KBM-7 (cell line): ENCODE results near the gene AP1S1.

ENCODE experiments used
- DNase-seq: peaks from one replicate; pipeline ENCODE4 v3.0.0-alpha.2; 2015
- in situ Hi-C: fragments of 300-500 bp; cut with MboI; formaldehyde crosslinking; loops from 2 replicates; pipeline ENCODE4 v1.14.3; 2020; ENCODE audit warnings: low sequenced_read_pairs, low pct_unique_long_range_greater_than_20kb, mixed read lengths

The AP1S1 gene

GRCh38 chr7:101151908-101152651 is 2.2 kb upstream of the AP1S1 start:
- in situ Hi-C loops: no loop called here
- no peak for DNase-seq

DNA sequence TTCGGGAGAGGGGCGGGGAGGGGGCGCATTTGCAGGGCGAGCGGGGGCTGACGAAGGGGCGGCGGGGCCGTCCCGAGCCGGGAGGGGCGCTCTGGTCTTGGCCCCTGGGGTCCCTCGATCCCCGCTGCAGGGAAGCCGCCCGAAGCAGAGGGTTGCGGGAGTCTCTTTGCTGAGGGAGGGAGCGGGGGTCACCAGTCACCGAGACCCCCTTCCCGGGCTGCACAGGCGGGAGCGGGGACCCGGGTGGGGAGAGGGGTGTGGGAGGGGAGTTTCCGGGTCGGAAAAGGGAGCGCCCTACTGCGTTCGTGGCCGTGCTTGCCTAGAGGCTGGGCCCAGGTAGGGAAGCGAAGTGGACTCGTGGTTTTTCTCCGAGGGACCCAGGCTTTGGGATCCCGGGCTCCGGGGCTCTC is 422 bp downstream of the AP1S1 start:
- in situ Hi-C loops: no loop called here
- no peak for DNase-seq

DNA sequence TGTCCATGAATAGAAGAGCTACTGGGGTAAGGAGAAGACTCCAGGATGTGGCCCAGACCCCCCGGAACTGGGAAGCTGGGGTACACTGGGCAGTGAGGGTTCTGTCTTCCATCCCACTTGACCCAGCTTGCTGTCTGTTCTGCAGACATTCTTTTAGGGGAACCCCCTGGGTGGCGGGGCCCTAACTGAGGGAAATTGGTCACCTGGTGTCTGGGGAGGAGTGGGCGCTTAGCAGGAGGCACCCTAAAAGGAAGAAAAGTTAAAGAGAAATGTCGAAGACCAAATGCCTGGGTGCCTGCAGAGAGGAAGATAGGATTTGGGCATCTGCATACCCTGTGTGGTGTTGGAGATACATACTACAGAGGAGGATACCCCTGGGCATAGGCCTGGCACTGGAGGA is 1.0 kb downstream of the AP1S1 start:
- in situ Hi-C loops: no loop called here
- no peak for DNase-seq

GRCh38 chr7:101156277-101156676 is 2.0 kb downstream of the AP1S1 start:
- no peak for DNase-seq
- in situ Hi-C loops: no loop called here

DNA sequence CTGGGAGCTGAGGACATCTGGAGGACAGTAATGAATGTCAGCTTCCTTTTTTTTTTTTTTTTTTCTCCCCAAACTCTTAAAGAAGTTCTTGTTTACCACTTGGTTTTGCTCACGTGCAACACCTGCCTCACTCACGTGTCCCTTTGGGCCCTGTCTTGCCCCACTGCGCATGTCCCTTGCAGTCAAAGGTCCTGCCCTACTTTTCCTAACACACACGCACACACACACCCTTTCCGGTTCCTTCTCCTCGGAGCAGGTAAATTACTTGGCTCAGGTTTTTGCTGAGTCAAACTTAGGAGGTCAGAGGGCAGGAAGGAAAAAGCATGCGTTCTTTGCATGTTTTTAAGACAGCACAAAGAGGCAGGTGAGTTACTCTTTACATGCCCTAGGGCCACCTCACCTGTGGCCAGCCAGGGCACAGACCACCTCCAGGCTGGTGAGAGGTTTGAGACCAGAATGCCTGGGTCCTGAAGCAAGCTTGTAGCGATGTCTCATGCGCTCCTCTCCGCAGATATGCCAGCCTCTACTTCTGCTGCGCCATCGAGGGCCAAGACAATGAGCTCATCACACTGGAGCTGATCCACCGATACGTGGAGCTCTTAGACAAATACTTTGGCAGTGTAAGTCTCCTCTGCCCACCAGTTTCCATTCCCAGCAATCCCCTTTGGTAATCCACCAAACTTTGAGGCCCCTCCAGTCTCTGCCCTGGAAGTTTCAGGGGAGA is 2.8 kb downstream of the AP1S1 start:
- DNase-seq: no peak
- in situ Hi-C loops: no loop called here

DNA sequence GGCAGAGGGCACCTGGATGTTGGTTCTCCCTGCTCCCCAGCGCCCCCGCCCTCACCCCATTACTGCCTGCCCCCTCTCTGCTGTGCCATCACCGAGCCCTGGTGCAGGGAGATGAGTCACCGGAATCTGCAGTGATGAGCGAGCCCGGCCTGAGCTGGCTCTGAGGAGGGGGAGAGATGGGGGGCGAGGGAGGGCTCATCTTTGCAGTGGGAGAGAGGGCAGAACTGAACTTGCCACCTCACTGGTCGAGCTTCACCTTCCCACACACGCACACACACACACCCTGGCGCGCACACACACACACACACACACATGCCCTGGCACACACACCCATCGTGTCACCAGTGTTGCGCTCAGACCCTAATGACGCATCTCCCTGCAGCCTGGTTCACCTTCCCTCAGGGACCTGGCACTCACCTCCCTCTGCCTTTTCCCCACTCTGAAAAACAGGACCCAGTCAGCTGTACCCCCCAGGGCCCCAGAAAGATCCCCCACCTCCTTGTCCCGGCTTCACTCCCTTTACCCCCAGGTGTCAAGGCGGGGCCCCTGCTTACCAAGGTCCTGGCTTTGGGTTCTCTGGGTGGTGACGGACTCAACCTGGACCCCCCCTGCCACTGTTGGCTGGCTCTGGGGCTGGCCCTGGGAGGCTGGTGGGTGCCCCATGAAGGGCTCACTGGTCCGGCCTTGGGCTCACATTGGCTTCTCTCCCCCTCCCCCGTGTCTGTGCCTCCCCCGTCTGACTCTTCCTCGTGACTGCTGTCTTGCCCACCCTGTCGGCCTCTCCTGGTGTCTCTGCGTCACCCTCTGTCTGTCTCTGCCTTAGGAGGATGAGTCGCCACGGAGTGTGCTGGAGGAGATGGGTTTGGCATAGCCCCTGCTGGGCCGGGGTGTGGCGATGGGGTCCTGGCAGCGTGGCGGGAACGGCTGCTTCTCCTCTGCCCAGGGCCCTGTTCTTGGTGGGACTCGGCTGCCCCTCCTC is 5.7 kb downstream of the AP1S1 start:
- DNase-seq: no peak
- in situ Hi-C loops: no loop called here

- in situ Hi-C loops: no loop called here
Measured at GRCh38 chr7:101160910-101161309, 6.6 kb downstream of the AP1S1 start.

DNA sequence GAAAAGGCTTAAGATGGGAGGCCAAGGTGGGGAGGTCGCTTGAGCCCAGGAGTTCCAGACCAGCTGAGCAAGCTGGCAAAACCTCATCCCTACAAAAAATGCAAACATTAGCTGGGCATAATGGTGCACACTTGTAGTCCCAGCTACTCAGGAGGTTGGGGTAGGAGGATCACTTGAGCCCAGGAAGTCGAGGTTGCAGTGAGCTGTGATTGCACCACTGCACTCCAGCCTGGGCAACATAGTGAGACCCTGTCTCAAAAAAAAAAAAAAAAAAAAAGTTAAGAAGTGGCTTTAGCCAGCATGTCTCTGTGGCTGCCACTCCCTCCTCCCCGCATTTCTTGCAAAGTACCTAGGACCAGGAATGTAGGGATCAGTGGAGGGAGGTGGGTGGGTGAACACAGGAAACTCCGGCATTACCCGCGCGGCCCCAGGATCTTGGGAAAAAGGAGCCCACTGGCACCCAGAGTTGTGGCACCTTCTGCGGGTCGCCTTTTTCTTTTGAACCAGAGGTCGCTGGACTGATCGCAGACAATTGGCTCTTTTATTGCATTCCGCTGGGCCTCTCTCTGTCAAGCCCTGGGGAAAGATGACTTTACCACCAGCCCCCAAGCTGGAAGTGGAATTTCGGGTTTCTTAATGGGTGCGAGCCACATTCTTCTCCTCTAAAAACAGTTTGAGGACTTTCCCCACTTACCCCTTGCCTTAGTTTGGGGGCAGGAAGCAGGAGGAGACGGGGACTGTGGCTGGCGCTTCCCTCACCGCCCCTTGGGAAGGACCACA is 7.6 kb downstream of the AP1S1 start:
- in situ Hi-C loops: no loop called here

More at GRCh38 chr7:101160910-101161309, 6.6 kb downstream of the AP1S1 start:
- no peak for DNase-seq

GRCh38 chr7:101162551-101163278 is 8.4 kb downstream of the AP1S1 start:
- DNase-seq: peak; percentile 53
- in situ Hi-C loops: no loop called here

More for the DNA sequence above, 7.6 kb downstream of the AP1S1 start:
- DNase-seq: no peak

DNA sequence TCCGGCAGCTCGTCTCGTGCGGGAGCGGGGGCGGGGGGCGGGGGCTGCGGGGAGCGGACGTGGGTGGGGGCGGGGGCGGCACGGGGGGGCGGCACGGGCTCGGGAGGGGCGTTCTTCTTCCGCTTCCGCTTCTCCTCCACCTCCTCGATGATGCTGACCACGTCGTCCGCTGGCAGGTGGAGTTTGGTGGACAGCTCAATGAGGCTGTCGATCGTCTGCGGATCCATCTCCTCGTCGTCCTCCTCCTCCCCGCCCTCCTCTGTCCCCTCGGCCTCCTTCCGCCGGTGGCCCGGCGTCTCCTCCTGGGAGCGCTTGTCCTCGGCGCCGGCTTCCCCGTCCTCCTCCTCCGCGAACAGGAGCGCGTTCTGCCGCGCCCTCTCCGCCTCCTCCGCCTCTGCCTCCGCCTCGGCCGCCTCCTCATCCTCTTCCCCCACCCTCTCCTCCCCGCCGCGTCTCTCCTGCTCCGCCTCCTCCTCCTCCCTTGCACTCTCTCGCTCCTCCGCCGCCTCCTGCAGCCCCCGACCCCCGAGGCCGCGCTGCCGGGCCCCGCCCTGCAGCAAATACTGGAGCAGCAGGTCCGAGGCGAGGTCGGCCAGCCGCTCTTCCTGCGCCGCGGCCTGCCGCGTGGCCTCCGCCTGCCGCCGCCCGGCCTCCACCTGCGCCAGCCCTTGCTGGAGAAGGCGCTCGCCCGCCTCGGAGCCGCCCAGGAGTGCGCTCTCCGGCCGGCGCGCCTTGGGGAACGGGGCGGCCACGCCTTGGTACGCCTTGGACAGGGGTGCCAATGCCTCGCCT is 9.2 kb downstream of the AP1S1 start:
- in situ Hi-C loops: no loop called here
- peak; percentile 64 for DNase-seq

DNA sequence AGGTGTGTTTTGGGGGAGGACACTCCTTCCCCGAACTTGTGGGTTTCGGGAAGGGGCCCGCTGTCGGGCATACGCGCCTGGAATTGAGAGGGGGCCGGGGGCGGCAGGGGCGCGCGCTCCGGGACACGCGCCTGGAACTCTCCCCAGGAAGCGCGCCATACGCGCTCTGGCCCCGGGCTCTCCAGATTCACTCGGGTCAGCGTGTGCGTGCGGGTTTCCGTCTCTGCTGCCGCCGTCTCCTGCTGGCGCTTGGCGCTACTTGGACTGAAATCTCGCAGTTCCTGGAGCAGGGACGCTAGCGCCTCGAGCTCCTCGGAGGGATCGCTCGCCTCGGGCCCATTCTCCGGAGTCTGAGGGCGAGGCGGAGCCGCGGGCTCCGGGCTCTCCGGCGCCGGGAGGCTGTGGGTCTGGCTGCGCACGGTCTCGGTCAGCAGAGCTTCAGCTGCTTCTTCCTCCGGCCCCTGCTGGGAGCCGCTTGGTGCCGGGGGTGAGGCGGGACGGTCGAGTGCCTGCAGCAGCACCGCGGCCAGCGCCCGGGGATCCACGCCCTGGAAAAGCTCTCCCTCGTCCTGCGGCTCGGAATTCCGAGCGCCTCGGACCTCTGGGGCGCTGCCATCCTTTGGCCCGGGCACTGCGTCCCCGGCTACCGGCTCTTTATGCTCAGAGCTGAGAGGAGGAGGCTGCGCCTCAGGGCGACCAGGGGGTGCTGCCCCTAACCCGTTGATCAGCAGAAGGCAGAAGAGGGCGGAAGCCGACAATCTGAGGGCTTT is 10.0 kb downstream of the AP1S1 start:
- DNase-seq: no peak
- in situ Hi-C loops: no loop called here

DNA sequence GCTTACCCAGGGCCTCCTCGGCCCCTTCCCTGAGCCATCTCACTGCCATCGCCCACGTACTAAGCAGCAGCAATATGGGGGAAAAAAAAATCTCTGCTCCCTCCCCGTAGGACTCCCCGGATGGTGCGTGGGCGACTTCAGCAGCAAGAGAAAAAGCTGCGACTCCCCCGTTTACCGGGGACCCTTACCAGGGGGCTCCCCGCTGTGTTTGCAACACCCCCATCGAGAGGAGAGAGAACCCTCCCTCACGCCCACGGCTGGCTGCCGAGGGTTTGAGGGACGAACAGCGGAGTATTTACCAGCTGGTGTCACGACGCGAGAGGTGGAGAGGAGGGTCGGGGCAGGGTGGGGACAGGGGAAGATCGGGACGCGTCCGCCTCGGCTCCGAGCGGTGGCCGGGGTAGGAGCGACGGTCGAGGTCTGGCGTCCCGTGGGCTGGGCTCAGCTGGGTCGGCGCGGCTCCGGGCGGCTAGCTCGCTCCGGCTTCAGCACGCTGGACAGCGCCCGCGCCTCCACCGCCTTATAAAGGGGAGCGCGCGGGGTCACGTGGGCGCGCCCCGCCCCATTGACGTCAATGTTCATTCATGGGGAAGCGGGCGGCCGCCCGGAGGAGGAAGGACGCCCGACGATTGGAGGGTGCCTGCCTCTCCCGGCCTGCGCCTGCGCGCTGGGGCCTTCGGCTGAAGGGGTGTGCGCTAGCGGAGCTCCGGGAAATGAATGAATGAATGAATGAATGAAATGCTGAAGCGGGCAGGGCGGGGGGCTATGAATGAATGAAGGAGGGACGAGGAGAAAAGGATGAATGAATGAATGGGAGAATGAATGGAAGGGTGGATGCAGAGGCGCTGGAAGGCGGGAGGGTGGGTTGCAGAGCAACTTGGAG is 11.0 kb downstream of the AP1S1 start, which contains the start of gene VGF:
VGF (minus strand) TSS at position 495 of the 883 bp plus-strand sequence. CDS start 726 bp downstream, outside the sequence.
- peak; percentile 96 for DNase-seq

DNA sequence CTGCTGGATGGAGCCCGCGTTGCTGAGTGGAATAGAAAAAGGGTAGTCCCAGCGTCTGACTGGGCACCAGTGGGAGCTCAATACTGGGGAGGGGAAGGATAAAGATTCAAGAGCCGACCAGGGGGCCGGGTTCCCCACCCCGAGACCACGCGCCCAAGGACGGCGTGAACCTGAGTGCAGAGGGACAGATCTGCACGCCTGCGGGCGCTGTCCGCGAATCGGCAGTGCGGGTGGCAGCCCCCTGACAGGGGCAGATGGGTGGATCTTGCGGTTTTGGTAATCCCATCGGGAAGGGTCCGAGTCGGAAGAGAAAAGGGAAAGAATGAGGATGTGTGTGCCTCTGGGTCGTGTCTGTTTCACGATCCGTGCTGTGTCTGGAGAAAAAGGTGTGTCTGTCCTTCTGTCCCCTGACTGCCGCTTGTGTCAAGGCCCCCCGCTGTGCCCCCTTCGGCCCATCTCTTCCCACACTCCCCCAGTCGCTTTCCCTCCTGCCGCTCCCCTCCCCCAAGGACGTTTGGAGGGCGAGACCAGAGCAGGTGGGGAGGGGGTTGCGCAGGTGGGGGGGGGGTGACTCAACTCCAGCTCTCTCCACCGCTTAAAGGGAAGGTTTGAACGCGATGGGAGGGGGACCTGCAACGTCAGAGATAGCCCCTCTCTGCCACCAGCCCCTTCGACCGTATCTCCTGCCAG is 11.8 kb downstream of the AP1S1 start:
- in situ Hi-C loops: no loop called here
- no peak for DNase-seq

More for the DNA sequence above, 11.0 kb downstream of the AP1S1 start, which contains the start of gene VGF:
- in situ Hi-C loops: no loop called here

DNA sequence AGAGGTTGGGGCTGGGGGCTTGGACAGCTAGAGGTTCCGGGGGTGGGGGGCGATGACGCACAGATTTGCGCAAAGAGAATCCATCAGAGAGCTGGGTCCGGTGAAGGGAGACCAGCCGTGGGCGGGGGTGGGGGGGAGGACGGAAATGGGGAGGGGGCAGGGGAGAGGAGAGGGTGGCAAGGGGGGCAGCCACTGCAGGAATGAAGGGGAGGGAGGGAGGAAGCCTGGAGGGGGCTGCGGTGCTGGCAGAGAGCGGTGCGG is 12.3 kb downstream of the AP1S1 start:
- no peak for DNase-seq
- in situ Hi-C loops: no loop called here

DNA sequence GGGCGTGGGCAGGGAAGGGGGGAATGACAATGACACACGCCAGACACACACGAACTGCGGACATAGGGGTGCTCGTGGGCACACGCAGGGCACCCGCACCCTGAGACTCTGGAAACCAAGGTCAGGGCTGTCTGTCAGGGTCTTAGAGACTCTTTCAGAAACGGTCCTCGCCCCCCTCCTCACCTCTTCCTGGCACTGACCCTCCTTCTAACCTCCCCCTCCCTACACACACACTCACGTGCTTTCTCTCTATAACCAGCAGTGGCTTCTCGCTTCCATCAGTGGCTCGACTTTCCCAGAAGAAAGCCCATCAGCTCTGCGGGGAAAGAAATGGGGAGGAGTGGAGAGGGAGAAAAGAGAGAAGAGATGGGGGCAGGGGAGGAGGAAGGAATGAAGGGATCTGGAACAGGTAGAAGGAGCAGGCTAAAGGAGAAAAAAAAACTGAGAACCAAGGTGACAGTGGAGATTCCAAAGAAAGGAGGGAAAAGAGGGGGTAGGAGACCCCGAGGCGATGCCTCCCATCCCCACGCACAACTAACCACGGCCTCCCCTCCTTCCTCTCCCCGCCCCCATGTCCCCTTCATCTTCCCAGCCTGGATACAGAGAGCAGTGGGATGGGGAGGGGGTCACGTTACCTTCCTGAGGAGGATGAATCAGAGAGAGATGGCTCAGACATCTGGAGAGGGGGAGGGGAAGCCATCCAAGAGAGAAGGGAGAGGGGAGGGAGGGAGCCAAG is 12.8 kb downstream of the AP1S1 start:
- in situ Hi-C loops: no loop called here
- DNase-seq: no peak
